ENCODE data around the gene TSGA10IP.

Gene TSGA10IP

DNA sequence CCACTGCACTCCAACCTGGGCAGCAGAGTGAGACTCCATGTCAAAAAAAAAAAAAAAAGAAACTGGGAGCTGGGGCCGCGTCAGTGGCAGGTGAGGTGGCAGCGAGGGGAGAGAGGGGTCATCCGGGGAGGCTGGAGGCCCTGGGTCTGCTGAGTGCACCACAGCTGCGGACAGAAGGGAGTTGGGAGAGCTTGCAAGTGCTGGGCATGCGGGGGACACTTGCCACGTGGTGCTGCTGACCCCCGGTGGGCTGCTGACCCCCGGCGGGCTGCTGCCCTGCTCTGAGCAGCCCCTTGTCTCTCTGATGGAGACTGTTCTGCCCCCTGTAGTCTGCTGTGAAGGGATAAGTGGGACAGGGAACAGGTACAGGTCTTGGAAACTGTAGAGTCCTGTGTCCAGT, 23.4 kb upstream of the TSGA10IP start:
- Histone ChIP-seq H3K9ac (ENCODE audit: low read length) (no peak overlapping the region), H3K4me2 (ENCODE audit: low read length) (no peak overlapping the region), H3K4me3 (ENCODE audit: low read depth, low read length, poor library complexity, severe bottlenecking) (no peak overlapping the region), H3K9me3 (ENCODE audit: low read length) (no peaks in the 10 kb centered on the region), H3K27me3 (ENCODE audit: insufficient read depth, low read length) (no peaks in the 10 kb centered on the region), H3K4me1 (ENCODE audit: insufficient read depth, low read length, severe bottlenecking) (peaks cover 24% of the 10 kb centered on the region), H3K79me2 (ENCODE audit: insufficient read depth, low read length) (no peaks in the 10 kb centered on the region), H2AFZ (ENCODE audit: low read length) (no peak overlapping the region), H3K36me3 (ENCODE audit: insufficient read depth, low read length) (0 out of 2 replicates have a peak, but pooled peaks cover 3% of the 10 kb centered on the region), H3K9me2 (ENCODE audit: low read depth, low read length) (no peaks in the 10 kb centered on the region), H4K20me1 (ENCODE audit: insufficient read depth, low read length) (no peaks in the 10 kb centered on the region), H3K27ac (ENCODE audit: low read depth, low read length, poor library complexity, severe bottlenecking) (no peak overlapping the region), H3F3A (ENCODE audit: insufficient read depth, low read length) (no peaks in the 10 kb centered on the region)
- no peak for TF ChIP-seq EZH2 (IDR thresholded peaks at IDR 0.05; ENCODE audit: borderline replicate concordance, low read length)
- TF ChIP-seq, protein P1, sequence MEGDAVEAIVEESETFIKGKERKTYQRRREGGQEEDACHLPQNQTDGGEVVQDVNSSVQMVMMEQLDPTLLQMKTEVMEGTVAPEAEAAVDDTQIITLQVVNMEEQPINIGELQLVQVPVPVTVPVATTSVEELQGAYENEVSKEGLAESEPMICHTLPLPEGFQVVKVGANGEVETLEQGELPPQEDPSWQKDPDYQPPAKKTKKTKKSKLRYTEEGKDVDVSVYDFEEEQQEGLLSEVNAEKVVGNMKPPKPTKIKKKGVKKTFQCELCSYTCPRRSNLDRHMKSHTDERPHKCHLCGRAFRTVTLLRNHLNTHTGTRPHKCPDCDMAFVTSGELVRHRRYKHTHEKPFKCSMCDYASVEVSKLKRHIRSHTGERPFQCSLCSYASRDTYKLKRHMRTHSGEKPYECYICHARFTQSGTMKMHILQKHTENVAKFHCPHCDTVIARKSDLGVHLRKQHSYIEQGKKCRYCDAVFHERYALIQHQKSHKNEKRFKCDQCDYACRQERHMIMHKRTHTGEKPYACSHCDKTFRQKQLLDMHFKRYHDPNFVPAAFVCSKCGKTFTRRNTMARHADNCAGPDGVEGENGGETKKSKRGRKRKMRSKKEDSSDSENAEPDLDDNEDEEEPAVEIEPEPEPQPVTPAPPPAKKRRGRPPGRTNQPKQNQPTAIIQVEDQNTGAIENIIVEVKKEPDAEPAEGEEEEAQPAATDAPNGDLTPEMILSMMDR (IDR thresholded peaks at IDR 0.05; ENCODE audit: low read length): no peak

DNA sequence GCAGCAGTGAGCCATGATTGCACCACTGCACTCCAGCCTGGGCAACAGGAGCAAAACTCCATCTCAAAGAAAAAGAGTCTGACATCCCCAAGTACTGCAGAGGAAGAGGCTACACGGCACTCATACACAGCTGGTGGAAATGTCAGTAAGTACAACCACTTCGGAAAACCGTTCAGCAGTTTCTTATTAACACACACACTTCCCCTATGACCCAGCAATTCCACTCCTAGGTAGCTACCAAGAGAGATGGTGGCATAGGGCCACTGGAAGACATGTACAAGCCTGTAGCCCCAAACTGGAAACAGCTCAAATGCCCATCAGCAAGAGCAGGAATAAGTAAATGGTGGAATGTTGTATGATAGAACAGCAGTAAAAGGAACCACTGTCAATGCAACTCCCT, 22.7 kb upstream of the TSGA10IP start:
- Histone ChIP-seq H3K9me2 (ENCODE audit: low read depth, low read length) (no peaks in the 10 kb centered on the region), H2AFZ (ENCODE audit: low read length) (no peak overlapping the region)

DNA sequence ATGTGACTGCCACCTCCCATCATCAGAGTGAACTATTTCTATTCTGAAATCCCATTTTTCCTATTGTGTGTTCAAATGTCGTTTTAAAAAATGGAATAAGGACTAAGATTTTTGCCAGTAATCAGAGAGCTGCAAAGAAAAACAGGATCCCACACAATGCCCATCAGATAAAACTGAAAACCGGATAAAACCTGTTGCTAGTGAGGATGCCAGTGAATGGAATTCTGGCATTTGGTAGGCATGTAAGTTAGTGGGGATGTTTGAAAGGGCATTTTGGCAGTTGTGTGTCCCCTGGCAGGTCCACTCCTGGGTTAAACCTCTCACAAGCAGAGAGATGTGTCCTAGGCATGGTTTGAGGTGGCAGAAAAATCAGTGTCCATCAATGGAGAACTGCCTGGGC, 19.9 kb upstream of the TSGA10IP start:
- Histone ChIP-seq H3K9me2 (ENCODE audit: low read depth, low read length) (no peaks in the 10 kb centered on the region), H3K27me3 (ENCODE audit: insufficient read depth, low read length) (no peaks in the 10 kb centered on the region), H3K4me3 (ENCODE audit: low read depth, low read length, poor library complexity, severe bottlenecking) (no peak overlapping the region), H4K20me1 (ENCODE audit: insufficient read depth, low read length) (no peaks in the 10 kb centered on the region), H3K9ac (ENCODE audit: low read length) (no peak overlapping the region), H3K4me1 (ENCODE audit: insufficient read depth, low read length, severe bottlenecking) (peaks cover 17% of the 10 kb centered on the region), H3K27ac (ENCODE audit: low read depth, low read length, poor library complexity, severe bottlenecking) (no peak overlapping the region), H2AFZ (ENCODE audit: low read length) (no peak overlapping the region), H3K9me3 (ENCODE audit: low read length) (no peaks in the 10 kb centered on the region), H3F3A (ENCODE audit: insufficient read depth, low read length) (no peaks in the 10 kb centered on the region), H3K4me2 (ENCODE audit: low read length) (no peak overlapping the region), H3K36me3 (ENCODE audit: insufficient read depth, low read length) (0 out of 2 replicates have a peak, but pooled peaks cover 3% of the 10 kb centered on the region), H3K79me2 (ENCODE audit: insufficient read depth, low read length) (no peaks in the 10 kb centered on the region)
- no peak for TF ChIP-seq EZH2 (IDR thresholded peaks at IDR 0.05; ENCODE audit: borderline replicate concordance, low read length)
- TF ChIP-seq, protein P1 (IDR thresholded peaks at IDR 0.05; ENCODE audit: low read length): no peak

More for the DNA sequence above, 22.7 kb upstream of the TSGA10IP start:
- no peak overlapping the region for H3K27ac ChIP-seq (ENCODE audit: low read depth, low read length, poor library complexity, severe bottlenecking)
- H3K27me3 ChIP-seq (ENCODE audit: insufficient read depth, low read length): no peaks in the 10 kb centered on the region
- no peak overlapping the region for H3K4me3 ChIP-seq (ENCODE audit: low read depth, low read length, poor library complexity, severe bottlenecking)
- H3K4me1 ChIP-seq (ENCODE audit: insufficient read depth, low read length, severe bottlenecking): peaks cover 21% of the 10 kb centered on the region
- H3K9ac ChIP-seq (ENCODE audit: low read length): no peak overlapping the region
- no peaks in the 10 kb centered on the region for H3K79me2 ChIP-seq (ENCODE audit: insufficient read depth, low read length)
- H3F3A ChIP-seq (ENCODE audit: insufficient read depth, low read length): no peaks in the 10 kb centered on the region
- H3K4me2 ChIP-seq (ENCODE audit: low read length): no peak overlapping the region
- H3K36me3 ChIP-seq (ENCODE audit: insufficient read depth, low read length): 0 out of 2 replicates have a peak, but pooled peaks cover 3% of the 10 kb centered on the region
- no peaks in the 10 kb centered on the region for H4K20me1 ChIP-seq (ENCODE audit: insufficient read depth, low read length)
- TF ChIP-seq, protein P1 (IDR thresholded peaks at IDR 0.05; ENCODE audit: low read length): no peak
- no peak for TF ChIP-seq EZH2 (IDR thresholded peaks at IDR 0.05; ENCODE audit: borderline replicate concordance, low read length)
- H3K9me3 ChIP-seq (ENCODE audit: low read length): no peaks in the 10 kb centered on the region
